Neural cell (in vitro differentiated cells): ENCODE data around the gene TNNT2. TPM values are rescaled to one million over a fixed set of nuclear protein-coding genes. Genes with fewer than 3 reads are reported as not detected.

Source experiments
- H2AFZ ChIP-seq: fragments of 200-600, 300-800 bp; sonication (generic), shearing (Covaris generic); 2 replicates; pipeline ENCODE4 v1.6.0; 2014; ENCODE audit warnings: low read depth, mild to moderate bottlenecking, antibody characterized with exemption, low read length, moderate library complexity
- H3F3A ChIP-seq: fragments of 200-600 bp; shearing (Covaris generic); 2 replicates; pipeline ENCODE4 v1.6.1; 2016; ENCODE audit warnings: mild to moderate bottlenecking, moderate library complexity, mixed read lengths, antibody characterized with exemption, low read length; ENCODE audit not compliant: insufficient read depth, poor library complexity, severe bottlenecking
- H3K27ac ChIP-seq: fragments of 200-600, 300-800 bp; sonication (generic), shearing (Covaris generic); 2 replicates; pipeline ENCODE4 v1.5.1; 2014; ENCODE audit warnings: mild to moderate bottlenecking, low read length, moderate library complexity
- H3K27me3 ChIP-seq: fragments of 300-800, 200-600 bp; sonication (generic), shearing (Covaris generic); 2 replicates; pipeline ENCODE4 v1.6.0; 2014; ENCODE audit warnings: mild to moderate bottlenecking, low read depth, low read length, moderate library complexity; ENCODE audit not compliant: insufficient read depth
- H3K36me3 ChIP-seq: fragments of 300-800, 200-600 bp; sonication (generic), shearing (Covaris generic); 2 replicates; pipeline ENCODE4 v1.5.1; 2014; ENCODE audit warnings: mild to moderate bottlenecking, antibody characterized with exemption, low read length, moderate library complexity; ENCODE audit not compliant: insufficient read depth
- H3K4me2 ChIP-seq: fragments of 300-800, 200-600 bp; sonication (generic), shearing (Covaris generic); 2 replicates; pipeline ENCODE4 v1.6.0; 2014; ENCODE audit warnings: mild to moderate bottlenecking, low read length
- H3K4me3 ChIP-seq: fragments of 300-800, 200-600 bp; sonication (generic), shearing (Covaris generic); 2 replicates; pipeline ENCODE4 v1.5.1; 2014; ENCODE audit warnings: mild to moderate bottlenecking, low read length, moderate library complexity
- H3K79me2 ChIP-seq: fragments of 200-600 bp; shearing (Covaris generic); replicated peaks from 2 replicates; pipeline ENCODE4 v1.6.0; 2014; ENCODE audit warnings: mild to moderate bottlenecking, low read length, moderate library complexity; ENCODE audit not compliant: insufficient read depth
- H3K9ac ChIP-seq: fragments of 300-800, 200-600 bp; sonication (generic), shearing (Covaris generic); 2 replicates; pipeline ENCODE4 v1.6.1; 2016; ENCODE audit warnings: mild to moderate bottlenecking, low read length, mixed read lengths
- H3K9me2 ChIP-seq: fragments of 200-600 bp; shearing (Covaris generic); 2 replicates; pipeline ENCODE4 v1.6.1; 2016; ENCODE audit warnings: mild to moderate bottlenecking, low read length, mixed read lengths; ENCODE audit not compliant: insufficient read depth
- H3K9me3 ChIP-seq: fragments of 200-600, 300-800 bp; sonication (generic), shearing (Covaris generic); 2 replicates; pipeline ENCODE4 v1.6.1; 2016; ENCODE audit warnings: mild to moderate bottlenecking, mixed run types, low read length, moderate library complexity, mixed read lengths
- H4K20me1 ChIP-seq: fragments of 200-600 bp; shearing (Covaris generic); 2 replicates; pipeline ENCODE4 v1.6.1; 2016; ENCODE audit warnings: mild to moderate bottlenecking, mixed run types; ENCODE audit not compliant: insufficient read depth
- EP300 ChIP-seq: fragments of 450-650 bp; conservative IDR thresholded peaks from 2 replicates; pipeline ENCODE4 v1.6.1; 2014; ENCODE audit warnings: antibody characterized with exemption, mild to moderate bottlenecking, moderate library complexity; ENCODE audit not compliant: poor library complexity, severe bottlenecking
- EZH2 ChIP-seq: fragments of 200-600, 300-800 bp; shearing (Covaris generic), sonication (generic); IDR thresholded peaks from 2 replicates; pipeline ENCODE4 v1.6.1; 2014; ENCODE audit warnings: antibody characterized with exemption, low read length, borderline replicate concordance, mild to moderate bottlenecking; ENCODE audit not compliant: insufficient read depth, poor library complexity, severe bottlenecking
- MXI1 ChIP-seq: fragments of 450-650 bp; conservative IDR thresholded peaks from 2 replicates; pipeline ENCODE4 v1.6.1; 2014; ENCODE audit warnings: antibody characterized with exemption, mild to moderate bottlenecking; ENCODE audit not compliant: poor library complexity, severe bottlenecking
- POLR2AphosphoS5 ChIP-seq: IDR thresholded peaks from 2 replicates; pipeline ENCODE4 v1.6.1; 2012
- RAD21 ChIP-seq: fragments of 450-650 bp; conservative IDR thresholded peaks from 2 replicates; pipeline ENCODE4 v1.6.1; 2014; ENCODE audit warnings: antibody characterized with exemption, mild to moderate bottlenecking, moderate library complexity
- REST ChIP-seq: IDR thresholded peaks from 2 replicates; pipeline ENCODE4 v1.6.1; 2012; ENCODE audit warnings: borderline replicate concordance
- SMC3 ChIP-seq: fragments of 450-650 bp; conservative IDR thresholded peaks from 2 replicates; pipeline ENCODE4 v1.6.1; 2014; ENCODE audit warnings: antibody characterized with exemption, mild to moderate bottlenecking, moderate library complexity; ENCODE audit not compliant: poor library complexity
- TAF1 ChIP-seq: IDR thresholded peaks from 2 replicates; pipeline ENCODE4 v1.6.1; 2012; ENCODE audit warnings: low read depth
- polyA plus RNA-seq: library from polyadenylated mRNA; depleted of rRNA; stranded (reverse); fragments of >200 nt; gene quantifications from 2 replicates; pipeline ENCODE4 v1.2.3, GENCODE V29; 2014
- TF ChIP-seq, protein P1 (sequence below): fragments of 450-650 bp; IDR thresholded peaks from 2 replicates; pipeline ENCODE4 v1.5.1; 2014; ENCODE audit warnings: antibody characterized with exemption, mild to moderate bottlenecking, moderate library complexity; ENCODE audit not compliant: poor library complexity, severe bottlenecking

TNNT2 gene
- polyA plus RNA-seq, 1 donor from 2014 or later = not detected

DNA sequence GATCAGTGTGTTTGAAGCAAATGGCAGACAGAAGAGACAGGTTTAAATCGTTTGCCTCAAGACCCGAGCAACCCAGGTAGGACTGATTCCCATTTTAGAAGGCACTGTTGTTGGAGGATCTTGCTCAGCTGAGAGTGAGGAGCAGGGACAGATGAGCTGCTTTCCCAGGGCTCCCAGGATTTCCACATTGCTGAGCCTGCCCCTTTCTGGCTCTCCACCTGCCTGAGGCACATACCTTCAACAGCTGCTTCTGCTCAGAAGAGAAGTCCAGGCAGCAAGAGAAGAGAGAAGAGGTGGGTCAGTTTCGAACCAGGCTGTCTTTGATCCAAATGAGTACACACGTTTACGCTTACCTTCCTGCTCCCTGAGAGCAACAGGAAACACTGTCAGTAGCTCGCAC lies 5.7 kb downstream of the TNNT2 start:
- H4K20me1 ChIP-seq = no peaks in the 10 kb centered on the region
- H3F3A ChIP-seq = no peaks in the 10 kb centered on the region
- no peaks in the 10 kb centered on the region for H3K9me2 ChIP-seq
- H3K27me3 ChIP-seq = no peaks in the 10 kb centered on the region
- no peak overlapping the region for H3K4me3 ChIP-seq
- TF ChIP-seq REST (no peak), POLR2AphosphoS5 (no peak), EZH2 (no peak), SMC3 (no peak), RAD21 (no peak), TAF1 (no peak), MXI1 (no peak), EP300 (no peak)
- TF ChIP-seq, protein P1, sequence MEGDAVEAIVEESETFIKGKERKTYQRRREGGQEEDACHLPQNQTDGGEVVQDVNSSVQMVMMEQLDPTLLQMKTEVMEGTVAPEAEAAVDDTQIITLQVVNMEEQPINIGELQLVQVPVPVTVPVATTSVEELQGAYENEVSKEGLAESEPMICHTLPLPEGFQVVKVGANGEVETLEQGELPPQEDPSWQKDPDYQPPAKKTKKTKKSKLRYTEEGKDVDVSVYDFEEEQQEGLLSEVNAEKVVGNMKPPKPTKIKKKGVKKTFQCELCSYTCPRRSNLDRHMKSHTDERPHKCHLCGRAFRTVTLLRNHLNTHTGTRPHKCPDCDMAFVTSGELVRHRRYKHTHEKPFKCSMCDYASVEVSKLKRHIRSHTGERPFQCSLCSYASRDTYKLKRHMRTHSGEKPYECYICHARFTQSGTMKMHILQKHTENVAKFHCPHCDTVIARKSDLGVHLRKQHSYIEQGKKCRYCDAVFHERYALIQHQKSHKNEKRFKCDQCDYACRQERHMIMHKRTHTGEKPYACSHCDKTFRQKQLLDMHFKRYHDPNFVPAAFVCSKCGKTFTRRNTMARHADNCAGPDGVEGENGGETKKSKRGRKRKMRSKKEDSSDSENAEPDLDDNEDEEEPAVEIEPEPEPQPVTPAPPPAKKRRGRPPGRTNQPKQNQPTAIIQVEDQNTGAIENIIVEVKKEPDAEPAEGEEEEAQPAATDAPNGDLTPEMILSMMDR = no peak
- H3K79me2 ChIP-seq = no peaks in the 10 kb centered on the region
- no peaks in the 10 kb centered on the region for H3K36me3 ChIP-seq
- no peaks in the 10 kb centered on the region for H3K9me3 ChIP-seq
- no peak overlapping the region for H3K9ac ChIP-seq
- no peak overlapping the region for H2AFZ ChIP-seq
- no peak overlapping the region for H3K27ac ChIP-seq
- no peak overlapping the region for H3K4me2 ChIP-seq

DNA sequence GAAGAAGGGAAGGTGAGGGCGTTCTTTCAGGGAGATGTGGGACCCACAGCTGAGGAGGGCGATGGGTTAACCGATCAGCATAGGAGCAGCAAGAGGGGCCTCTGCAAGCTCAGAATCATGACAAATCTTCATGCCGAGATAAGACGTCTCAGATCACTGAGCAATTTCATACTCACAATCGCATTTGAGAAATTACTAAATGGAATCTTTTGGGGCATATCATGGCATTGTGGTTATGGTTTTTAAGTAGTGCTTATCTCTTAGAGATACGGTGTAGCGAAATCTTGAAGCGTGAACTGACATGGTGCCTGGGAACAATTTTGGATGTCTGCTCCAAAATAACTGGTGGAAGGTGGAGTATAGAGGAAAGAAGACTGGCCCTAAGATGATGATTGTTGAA lies 6.2 kb downstream of the TNNT2 start:
- Histone ChIP-seq H3K27ac (no peak overlapping the region), H3K4me2 (no peak overlapping the region), H2AFZ (no peak overlapping the region), H3K36me3 (no peaks in the 10 kb centered on the region), H3K27me3 (no peaks in the 10 kb centered on the region), H3F3A (no peaks in the 10 kb centered on the region), H3K4me3 (no peak overlapping the region), H3K9me2 (no peaks in the 10 kb centered on the region), H3K79me2 (no peaks in the 10 kb centered on the region), H4K20me1 (no peaks in the 10 kb centered on the region), H3K9ac (no peak overlapping the region), H3K9me3 (no peaks in the 10 kb centered on the region)
- TF ChIP-seq RAD21 (no peak), EZH2 (no peak), POLR2AphosphoS5 (no peak), REST (no peak), TAF1 (no peak), MXI1 (no peak), EP300 (no peak), SMC3 (no peak)
- TF ChIP-seq, protein P1 = no peak
